Astrocyte of the spinal cord (primary cell): ENCODE measurements around the gene TBC1D3I.
"Not testable (repeated sequence)": the region's sequence is repeated elsewhere in the genome, so short reads cannot be mapped to it uniquely, and the experiment has no call there.

Source experiments
- DNase-seq: peaks from one replicate; pipeline ENCODE4 v3.0.0; 2011; ENCODE audit warnings: low read depth, low spot score
- H3K4me3 ChIP-seq: 2 replicates; pipeline ENCODE4 v1.5.1; 2011; ENCODE audit warnings: low read depth, mild to moderate bottlenecking, low read length, moderate library complexity
- in situ Hi-C: cut with HindIII; loops from 2 replicates; pipeline ENCODE4 v1.10.0; 2017; ENCODE audit warnings: low sequenced_read_pairs

Gene TBC1D3I

DNA sequence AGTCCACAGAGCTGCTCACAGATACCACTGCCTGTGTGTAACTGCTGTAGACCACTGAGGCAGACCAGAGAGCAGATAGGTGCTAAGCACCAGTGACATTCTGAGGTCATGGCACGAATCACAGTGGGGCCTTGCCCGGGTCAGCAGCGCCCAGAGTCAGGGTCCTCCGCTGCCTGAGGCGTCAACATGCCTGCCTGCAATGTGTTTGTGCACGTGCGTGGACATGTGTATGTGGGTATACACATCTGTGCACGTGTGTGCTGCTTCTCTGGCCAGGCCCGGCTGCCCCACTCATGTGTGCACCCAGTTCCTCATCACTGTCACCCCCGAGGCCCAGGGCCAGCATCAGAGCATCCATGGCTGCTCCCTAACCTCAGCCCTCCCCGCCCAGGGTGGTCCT lies at the start of gene TBC1D3I:
Gene TBC1D3I (minus strand): TSS at position 101 of the 400 bp plus-strand sequence. CDS start 1,585 bp downstream, outside the sequence.
- DNase-seq, H3K4me3 ChIP-seq, in situ Hi-C loops: not testable (repeated sequence)

DNA sequence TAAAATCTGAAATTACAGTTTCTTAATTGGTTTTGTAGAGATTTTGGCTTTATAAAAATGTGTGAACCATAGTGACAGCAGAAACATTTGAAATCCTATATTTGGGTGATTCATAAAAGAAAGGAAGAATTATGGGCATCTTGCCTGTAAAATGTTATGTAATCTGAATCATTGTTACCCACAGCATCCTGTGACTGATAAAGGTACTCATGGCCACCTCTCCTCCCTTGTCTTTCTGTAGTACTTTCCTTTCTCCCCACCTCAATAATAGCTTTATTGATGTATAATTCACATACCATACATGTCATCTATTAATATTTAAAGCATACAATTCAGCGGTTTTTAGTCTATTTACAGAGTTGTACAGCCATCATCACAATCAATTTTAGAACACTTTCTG lies 30.8 kb upstream of the TBC1D3I start:
- in situ Hi-C loops, H3K4me3 ChIP-seq, DNase-seq: not testable (repeated sequence)

DNA sequence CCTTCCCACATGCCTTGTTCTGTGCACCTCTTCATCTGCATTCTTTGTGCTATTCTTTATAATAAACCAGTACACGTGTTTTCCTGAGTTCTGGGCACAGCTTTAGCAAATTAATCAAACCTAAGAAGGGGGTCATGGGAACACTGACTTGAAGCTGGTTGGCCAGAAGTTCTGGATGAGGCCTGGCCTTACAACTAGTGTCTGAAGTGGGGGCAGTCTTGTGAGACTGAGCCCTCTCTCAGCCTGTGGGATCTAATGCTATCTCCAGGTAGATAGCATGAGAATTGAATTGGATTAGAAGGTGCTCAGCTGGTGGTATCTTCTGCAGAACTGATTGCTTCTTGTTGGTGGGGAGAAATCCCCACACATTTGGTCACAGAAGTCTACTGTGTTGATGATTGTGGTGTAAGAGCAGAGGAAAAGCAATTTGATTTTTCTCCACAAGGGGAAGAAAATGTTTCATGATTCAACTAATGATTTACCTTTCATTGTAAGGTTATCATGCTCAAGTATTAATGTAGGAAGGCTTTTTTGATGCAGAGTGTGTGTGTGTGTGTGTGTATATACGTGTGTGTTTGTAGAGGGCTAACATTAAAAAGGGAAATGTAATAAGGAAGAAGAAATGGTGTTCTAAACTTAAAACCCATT lies 25.7 kb upstream of the TBC1D3I start:
- in situ Hi-C loops, H3K4me3 ChIP-seq, DNase-seq: not testable (repeated sequence)

DNA sequence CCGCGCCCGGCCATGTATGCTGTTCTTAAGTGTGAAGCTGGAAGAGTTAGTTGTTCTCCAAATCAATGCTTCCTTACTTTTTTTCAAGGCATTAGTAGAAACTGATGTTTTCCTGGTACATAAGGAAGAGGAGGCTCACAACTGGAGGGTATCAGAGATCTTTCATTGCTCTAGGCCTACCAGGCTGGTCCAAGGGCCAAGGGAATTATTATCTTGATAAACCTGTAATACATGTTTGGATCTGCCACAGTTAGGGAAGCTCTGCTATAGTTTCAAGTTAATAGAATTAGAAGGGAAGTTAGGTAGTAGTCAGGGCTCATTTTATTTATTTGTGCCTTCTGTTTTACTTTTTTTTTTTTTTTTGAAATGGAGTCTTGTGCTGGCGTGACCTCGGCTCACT lies 19.8 kb upstream of the TBC1D3I start:
- DNase-seq, in situ Hi-C loops: not testable (repeated sequence)

GRCh38 chr17:36283256-36283655 lies 18.9 kb upstream of the TBC1D3I start:
- not testable (repeated sequence) for H3K4me3 ChIP-seq, DNase-seq

More for the DNA sequence above, 19.8 kb upstream of the TBC1D3I start:
- H3K4me3 ChIP-seq, result not testable (repeated sequence)

DNA sequence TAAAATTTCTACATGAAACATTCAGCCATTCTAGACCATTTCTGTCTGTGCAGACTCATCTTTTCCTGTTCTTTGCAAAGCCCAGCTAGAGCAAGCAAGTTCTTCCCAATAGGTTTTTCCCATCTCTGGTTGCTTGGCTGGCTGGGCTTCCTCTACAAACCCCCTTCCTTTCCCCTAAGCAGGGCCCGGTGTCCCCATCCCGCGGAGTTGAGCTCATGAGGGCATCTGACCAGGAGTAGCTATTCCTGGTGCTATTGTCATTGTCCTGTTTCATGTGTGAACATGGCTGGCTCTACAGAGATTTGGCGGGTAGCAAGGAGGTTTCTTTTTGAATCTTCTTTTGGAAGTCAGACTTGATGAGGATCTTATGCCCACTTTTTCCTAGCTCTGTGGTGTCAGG lies 22.3 kb downstream of the TBC1D3I start:
- H3K4me3 ChIP-seq, DNase-seq, in situ Hi-C loops: not testable (repeated sequence)

More at GRCh38 chr17:36283256-36283655, 18.9 kb upstream of the TBC1D3I start:
- in situ Hi-C loops, result not testable (repeated sequence)

DNA sequence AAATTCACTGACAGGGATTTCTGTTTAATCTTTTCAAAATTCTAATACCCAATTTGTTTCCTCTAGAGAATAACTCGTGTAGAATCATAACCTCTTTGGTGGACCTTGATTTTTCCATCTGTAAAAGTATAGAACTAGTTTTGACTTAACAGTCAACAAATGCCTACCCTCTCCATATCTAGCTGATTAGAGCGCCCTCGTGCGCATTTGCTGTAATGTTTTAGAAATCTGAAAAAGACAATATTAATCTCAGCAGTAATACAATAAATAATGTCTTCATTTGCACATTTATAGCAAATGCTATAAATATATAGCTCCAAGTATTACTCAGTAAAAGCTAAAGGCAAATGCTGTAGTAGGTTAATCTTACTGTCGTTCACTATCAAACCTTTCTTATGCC lies 34.7 kb downstream of the TBC1D3I start:
- in situ Hi-C loops, H3K4me3 ChIP-seq, DNase-seq: not testable (repeated sequence)

GRCh38 chr17:36222967-36223366 lies 41.4 kb downstream of the TBC1D3I start:
- H3K4me3 ChIP-seq, DNase-seq, in situ Hi-C loops: not testable (repeated sequence)

DNA sequence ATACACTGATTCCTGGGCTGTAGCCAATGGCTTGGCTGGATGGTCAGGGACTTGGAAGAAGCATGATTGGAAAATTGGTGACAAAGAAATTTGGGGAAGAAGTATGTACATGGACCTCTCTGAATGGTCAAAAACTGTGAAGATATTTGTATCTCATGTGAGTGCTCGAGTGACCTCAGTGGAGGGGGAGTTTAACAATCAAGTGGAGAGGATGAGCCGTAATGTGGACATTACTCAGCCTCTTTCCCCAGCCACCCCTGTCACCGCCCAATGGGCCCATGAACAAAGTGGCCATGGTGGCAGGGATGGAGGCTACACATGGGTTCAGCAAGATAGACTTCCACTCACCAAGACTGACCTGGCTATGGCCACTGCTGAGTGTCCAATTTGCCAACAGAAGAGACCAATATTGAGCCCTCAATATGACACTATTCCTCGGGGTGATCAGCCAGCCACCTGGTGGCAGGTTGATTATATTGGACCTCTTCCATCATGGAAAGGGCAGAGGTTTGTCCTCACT lies 42.7 kb downstream of the TBC1D3I start:
- in situ Hi-C loops, H3K4me3 ChIP-seq, DNase-seq: not testable (repeated sequence)

GRCh38 chr17:36220737-36221580 lies 43.4 kb downstream of the TBC1D3I start:
- DNase-seq, in situ Hi-C loops, H3K4me3 ChIP-seq: not testable (repeated sequence)

DNA sequence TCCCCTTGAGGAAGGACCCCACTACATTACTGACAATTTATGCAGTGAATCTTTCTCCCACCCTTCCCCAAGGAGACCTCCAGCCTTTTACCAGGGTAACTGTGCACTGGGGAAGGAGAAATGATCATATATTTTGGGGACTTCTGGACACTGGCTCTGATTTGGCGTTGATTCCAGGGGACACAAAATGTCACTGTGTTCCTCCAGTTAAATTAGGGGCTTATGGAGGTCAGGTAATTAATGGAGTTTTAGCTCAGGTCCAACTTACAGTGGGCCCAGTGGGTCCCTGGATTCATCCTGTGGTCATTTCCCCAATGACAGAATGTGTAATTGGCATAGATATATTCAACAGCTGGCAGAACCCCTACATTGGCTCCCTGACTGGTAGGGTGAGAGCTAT lies 44.8 kb downstream of the TBC1D3I start:
- in situ Hi-C loops, H3K4me3 ChIP-seq, DNase-seq: not testable (repeated sequence)

DNA sequence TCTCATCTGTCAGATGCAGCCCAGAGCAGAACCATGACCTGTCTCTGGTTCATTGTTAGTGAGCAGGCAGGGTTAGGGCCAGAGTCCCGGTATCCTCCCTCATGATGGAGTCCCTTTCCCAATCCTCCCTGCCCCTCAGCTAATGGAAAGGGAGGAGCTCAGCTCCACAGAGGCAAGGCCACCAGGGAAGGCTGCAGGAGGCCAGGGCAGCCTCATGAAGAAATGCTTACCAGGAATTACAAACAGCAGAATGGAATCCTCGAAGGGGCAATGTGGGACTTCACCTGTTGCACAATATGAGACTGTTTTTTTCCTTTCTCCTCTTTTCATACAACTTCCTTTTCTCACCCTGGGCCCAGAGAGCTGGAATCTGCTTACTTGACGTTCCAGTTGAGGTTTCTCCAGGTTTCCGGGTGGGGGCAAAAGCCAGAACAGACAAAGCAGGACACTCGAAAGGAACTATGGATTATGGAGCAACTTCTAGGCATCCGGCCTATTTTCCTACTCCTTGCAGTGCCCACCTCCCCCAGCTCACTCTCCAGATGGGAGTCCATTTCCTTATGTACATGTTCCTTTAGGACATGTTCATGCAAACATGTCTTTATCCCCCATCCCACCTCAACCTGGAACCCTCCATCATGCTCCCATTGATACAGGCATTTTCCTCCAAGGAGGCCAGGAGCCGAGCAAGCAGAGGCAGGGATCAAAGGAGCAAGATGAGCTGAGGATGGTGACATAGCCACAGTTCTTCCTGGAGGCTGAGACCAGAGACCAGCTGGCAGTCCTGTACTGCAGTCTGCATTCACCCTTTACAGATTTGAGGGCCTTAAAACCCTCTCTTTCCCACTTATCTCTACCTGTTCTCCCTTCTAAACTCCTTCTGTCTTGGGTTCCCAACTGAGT lies 48.7 kb downstream of the TBC1D3I start:
- in situ Hi-C loops, H3K4me3 ChIP-seq, DNase-seq: not testable (repeated sequence)
